Suprapubic skin (tissue), 4 donors: Measurements from ENCODE around the gene SEC22A. TPM values are rescaled to one million over a fixed set of nuclear protein-coding genes. Genes with fewer than 3 reads are reported as not detected.
"Not testable (repeated sequence)": the region's sequence is repeated elsewhere in the genome, so short reads cannot be mapped to it uniquely, and the experiment has no call there.

Experiments used
- DNase-seq, 2 donors: peaks; one replicate each; pipeline ENCODE4 v3.0.0-alpha.2; 2019; ENCODE audit warnings: low spot score in 2 of 2
- H3K27ac ChIP-seq: fragments of 200-600 bp; sonication (generic); one replicate; pipeline ENCODE4 v1.5.1; 2019
- H3K27me3 ChIP-seq: fragments of 200-600 bp; sonication (generic); one replicate; pipeline ENCODE4 v1.5.1; 2019
- H3K36me3 ChIP-seq: fragments of 200-600 bp; sonication (generic); one replicate; pipeline ENCODE4 v1.5.1; 2019
- H3K4me1 ChIP-seq: fragments of 200-600 bp; sonication (generic); one replicate; pipeline ENCODE4 v1.5.1; 2019
- H3K4me3 ChIP-seq: fragments of 200-600 bp; sonication (generic); one replicate; pipeline ENCODE4 v1.5.1; 2019; ENCODE audit warnings: mild to moderate bottlenecking
- H3K9me3 ChIP-seq: fragments of 200-600 bp; sonication (generic); one replicate; pipeline ENCODE4 v1.5.1; 2019
- EP300 ChIP-seq: sonication (generic); formaldehyde crosslinking; IDR thresholded peaks from one replicate; pipeline ENCODE4 v1.6.1; 2017; ENCODE audit warnings: antibody characterized with exemption
- POLR2A ChIP-seq, 2 donors: fragments of 450-650 bp; IDR thresholded peaks; one replicate each; pipeline ENCODE4 v1.6.1; 2017; ENCODE audit warnings: antibody characterized with exemption in 2 of 2, mild to moderate bottlenecking in 2 of 2, moderate library complexity in 2 of 2
- POLR2AphosphoS5 ChIP-seq, 3 donors: sonication (generic); formaldehyde crosslinking; IDR thresholded peaks; one replicate each; pipeline ENCODE4 v1.6.1; 2017; ENCODE audit warnings: antibody characterized with exemption in 3 of 3
- WGBS: methylation state at CpG from one replicate; pipeline ENCODE4 v1.1.5; 2018; 5-methylcytosine and 5-hydroxymethylcytosine counted together
- total RNA-seq, 4 donors: library from RNA; depleted of rRNA; stranded (reverse); fragments of >200 nt; gene quantifications; one replicate each; pipeline ENCODE4 v1.1.0, GENCODE V29; 2016
- TF ChIP-seq, protein P1 (sequence below), 2 donors: fragments of 200-600 bp in 1 of 2; fragments of 450-650 bp in 1 of 2; sonication (generic) in 1 of 2; IDR thresholded peaks; one replicate each; pipeline ENCODE4 v1.5.1; 2016 to 2019; ENCODE audit warnings: antibody characterized with exemption in 2 of 2, mild to moderate bottlenecking in 1 of 2, moderate library complexity in 1 of 2

The SEC22A gene
- total RNA-seq, 4 donors from 2014 or later, result 20.1 to 43.1 (median 28.7) TPM

GRCh38 chr3:123198372-123198771 is 3.4 kb upstream of the SEC22A start:
- TF ChIP-seq POLR2A (IDR thresholded peaks at IDR 0.05), result no peak
- TF ChIP-seq, protein P1, sequence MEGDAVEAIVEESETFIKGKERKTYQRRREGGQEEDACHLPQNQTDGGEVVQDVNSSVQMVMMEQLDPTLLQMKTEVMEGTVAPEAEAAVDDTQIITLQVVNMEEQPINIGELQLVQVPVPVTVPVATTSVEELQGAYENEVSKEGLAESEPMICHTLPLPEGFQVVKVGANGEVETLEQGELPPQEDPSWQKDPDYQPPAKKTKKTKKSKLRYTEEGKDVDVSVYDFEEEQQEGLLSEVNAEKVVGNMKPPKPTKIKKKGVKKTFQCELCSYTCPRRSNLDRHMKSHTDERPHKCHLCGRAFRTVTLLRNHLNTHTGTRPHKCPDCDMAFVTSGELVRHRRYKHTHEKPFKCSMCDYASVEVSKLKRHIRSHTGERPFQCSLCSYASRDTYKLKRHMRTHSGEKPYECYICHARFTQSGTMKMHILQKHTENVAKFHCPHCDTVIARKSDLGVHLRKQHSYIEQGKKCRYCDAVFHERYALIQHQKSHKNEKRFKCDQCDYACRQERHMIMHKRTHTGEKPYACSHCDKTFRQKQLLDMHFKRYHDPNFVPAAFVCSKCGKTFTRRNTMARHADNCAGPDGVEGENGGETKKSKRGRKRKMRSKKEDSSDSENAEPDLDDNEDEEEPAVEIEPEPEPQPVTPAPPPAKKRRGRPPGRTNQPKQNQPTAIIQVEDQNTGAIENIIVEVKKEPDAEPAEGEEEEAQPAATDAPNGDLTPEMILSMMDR (IDR thresholded peaks at IDR 0.05), result no peak
- no peak for TF ChIP-seq EP300
- TF ChIP-seq POLR2AphosphoS5 (IDR thresholded peaks at IDR 0.05), result no peak
- WGBS, result 95% methylated on average over 1 of the region's 1 CpG
- H3K27ac ChIP-seq, result no peak overlapping the region
- no peaks in the 10 kb centered on the region for H3K27me3 ChIP-seq
- DNase-seq, result no peak
- no peak overlapping the region for H3K4me3 ChIP-seq
- H3K9me3 ChIP-seq, result no peaks in the 10 kb centered on the region
- H3K36me3 ChIP-seq, result no peaks in the 10 kb centered on the region
- H3K4me1 ChIP-seq, result peaks cover 10% of the 10 kb centered on the region

DNA sequence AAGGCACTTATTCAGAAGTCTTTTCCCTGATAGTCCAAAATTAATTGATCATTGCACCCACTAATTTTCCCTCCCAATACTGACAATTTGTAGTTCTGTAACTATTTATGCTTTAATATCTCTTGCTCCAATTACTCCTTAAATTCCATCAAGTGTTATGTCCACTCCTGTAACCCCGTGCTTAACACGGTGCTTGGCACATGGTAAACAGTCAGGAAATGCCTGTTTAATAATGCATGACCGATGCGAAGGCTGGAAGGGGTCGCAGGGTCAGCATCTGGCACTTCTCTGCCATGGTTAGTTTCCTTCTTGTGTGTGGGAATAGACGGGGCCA is 553 bp upstream of the SEC22A start:
- Histone ChIP-seq H3K27me3 (no peaks in the 10 kb centered on the region), H3K4me3 (peak overlapping the region; percentile 96), H3K27ac (peak overlapping the region; percentile 90), H3K9me3 (no peaks in the 10 kb centered on the region), H3K4me1 (peaks cover 15% of the 10 kb centered on the region), H3K36me3 (no peaks in the 10 kb centered on the region)
- DNase-seq, result no peak
- 4% methylated on average over 6 of the region's 6 CpGs for WGBS
- TF ChIP-seq POLR2AphosphoS5 (IDR thresholded peaks at IDR 0.05), result no peak
- no peak for TF ChIP-seq EP300
- no peak for TF ChIP-seq POLR2A (IDR thresholded peaks at IDR 0.05)
- TF ChIP-seq, protein P1 (IDR thresholded peaks at IDR 0.05), result no peak

- H3K4me3 ChIP-seq, result peak overlapping the region; percentile 96
- no peaks in the 10 kb centered on the region for H3K27me3 ChIP-seq
- no peaks in the 10 kb centered on the region for H3K9me3 ChIP-seq
- peaks cover 15% of the 10 kb centered on the region for H3K4me1 ChIP-seq
- WGBS, result 1% methylated on average over 7 of the region's 7 CpGs
- TF ChIP-seq POLR2AphosphoS5 (IDR thresholded peaks at IDR 0.05), result no peak
- TF ChIP-seq EP300, result no peak
- H3K36me3 ChIP-seq, result no peaks in the 10 kb centered on the region
- H3K27ac ChIP-seq, result peak overlapping the region; percentile 90
- no peak for DNase-seq
Measured at GRCh38 chr3:123202451-123202850, 708 bp downstream of the SEC22A start.

GRCh38 chr3:123218990-123219389 is 17.2 kb downstream of the SEC22A start:
- Histone ChIP-seq H3K9me3 (no peaks in the 10 kb centered on the region), H3K4me3 (no peak overlapping the region), H3K36me3 (no peaks in the 10 kb centered on the region), H3K4me1 (no peaks in the 10 kb centered on the region), H3K27ac (no peak overlapping the region), H3K27me3 (no peaks in the 10 kb centered on the region)
- WGBS, result 79% methylated on average over 1 of the region's 1 CpG
- TF ChIP-seq POLR2A (IDR thresholded peaks at IDR 0.05) (no peak), EP300 (no peak), POLR2AphosphoS5 (IDR thresholded peaks at IDR 0.05) (no peak)
- TF ChIP-seq, protein P1 (IDR thresholded peaks at IDR 0.05), result no peak
- DNase-seq, result no peak

DNA sequence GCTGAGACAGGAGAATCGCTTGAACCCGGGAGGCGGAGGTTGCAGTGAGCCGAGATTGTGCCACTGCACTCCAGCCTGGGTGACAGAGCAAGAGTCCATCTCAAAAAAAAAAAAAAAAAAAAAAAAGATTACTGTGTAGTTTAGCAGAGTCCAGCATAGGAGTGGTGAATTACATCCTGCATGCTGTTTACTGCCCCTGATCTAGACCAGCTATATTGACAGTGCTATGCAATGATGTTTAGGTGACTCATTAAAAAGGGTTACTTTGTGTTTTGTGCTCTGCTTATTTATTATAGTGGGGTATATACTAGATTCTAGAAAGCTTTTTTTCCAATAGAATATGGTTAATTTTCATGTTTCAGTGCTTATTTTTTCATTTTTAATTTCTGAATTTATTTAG is 19.6 kb downstream of the SEC22A start:
- not testable (repeated sequence) for H3K4me1 ChIP-seq, H3K9me3 ChIP-seq, H3K27ac ChIP-seq, H3K27me3 ChIP-seq, DNase-seq, H3K4me3 ChIP-seq, H3K36me3 ChIP-seq
- WGBS, result 98% methylated on average over 4 of the region's 4 CpGs

- TF ChIP-seq POLR2A (IDR thresholded peaks at IDR 0.05) (no peak), EP300 (no peak), POLR2AphosphoS5 (IDR thresholded peaks at IDR 0.05) (no peak)
- TF ChIP-seq, protein P1 (IDR thresholded peaks at IDR 0.05), result no peak
- H3K4me1 ChIP-seq, result no peaks in the 10 kb centered on the region
- no peak overlapping the region for H3K27ac ChIP-seq
- peaks cover 32% of the 10 kb centered on the region for H3K36me3 ChIP-seq
- DNase-seq, result no peak
- no peak overlapping the region for H3K4me3 ChIP-seq
- WGBS, result 96% methylated on average over 3 of the region's 3 CpGs
- H3K27me3 ChIP-seq, result no peaks in the 10 kb centered on the region
- peaks cover 16% of the 10 kb centered on the region for H3K9me3 ChIP-seq
Measured at GRCh38 chr3:123225016-123225415, 23.3 kb downstream of the SEC22A start.
